HepG2 (cell line): Measurements from ENCODE around the gene NLGN3. TPM values are rescaled to one million over a fixed set of nuclear protein-coding genes. Genes with fewer than 3 reads are reported as not detected.

Source experiments
- ATAC-seq: fragments of 200-7000 bp; cut with Tn5 transposase; 3 replicates; pipeline ENCODE4 v1.9.1; 2020; ENCODE audit warnings: mild to moderate bottlenecking, moderate library complexity
- BruUV-seq: library from RNA; stranded (reverse); fragments of 400-500 nt; replicated peaks from 2 replicates; lab custom pipeline; 2021; lab: Mats Ljungman, UMichigan
- CTCF ChIA-PET: fragments of 300-600 bp; formaldehyde crosslinking; extraction: SDS; loops from one replicate; lab custom pipeline; 2021; ENCODE audit warnings: low total read pairs, inconsistent platforms, low intra/inter-chr PET ratio; lab: Yijun Ruan, JAX
- POLR2A ChIA-PET: fragments of 350-600 bp; sonication (Branson Sonifier 250); formaldehyde crosslinking; loops from one replicate; lab custom pipeline; 2020; ENCODE audit warnings: antibody characterized with exemption, inconsistent platforms; lab: Yijun Ruan, JAX
- DNase-seq: peaks from one replicate; pipeline ENCODE4 v3.0.0-alpha.2; 2015; ENCODE audit warnings: low spot score
- FAIRE-seq: peaks from 3 replicates; lab custom pipeline; 2011; peaks lifted over from hg19 to GRCh38; lab: Jason Lieb, UNC
- H2AFZ ChIP-seq: one replicate; pipeline ENCODE4 v1.6.1; 2011; ENCODE audit warnings: low read length, inconsistent platforms
- H3K27ac ChIP-seq: fragments of 300-600 bp; 3 replicates; pipeline ENCODE4 v1.8.0; 2011; ENCODE audit warnings: mixed run types, mild to moderate bottlenecking, mixed read lengths, low read length, inconsistent platforms; ENCODE audit not compliant: insufficient read depth; ENCODE audit errors: extremely low read length
- H3K27me3 ChIP-seq, 2 experiments: fragments of 200-600 bp in 1 of 2; 2 replicates in 1 of 2; 3 replicates in 1 of 2; pipeline versions ENCODE4 v1.6.0 to v1.8.0; 2011; ENCODE audit warnings: low read length in 2 of 2, mild to moderate bottlenecking in 2 of 2, moderate library complexity in 2 of 2, inconsistent platforms in 1 of 2; ENCODE audit not compliant: insufficient read depth in 2 of 2, control insufficient read depth in 1 of 2
- H3K36me3 ChIP-seq, 2 experiments: fragments of 200-600 bp in 1 of 2; replicated peaks in 1 of 2; 2 replicates in 1 of 2; 3 replicates in 1 of 2; pipeline versions ENCODE4 v1.5.1 to v1.8.0; 2011; ENCODE audit warnings: low read length in 2 of 2, inconsistent platforms in 1 of 2; ENCODE audit not compliant: insufficient read depth in 2 of 2, control insufficient read depth in 1 of 2
- H3K4me1 ChIP-seq: 2 replicates; pipeline ENCODE4 v1.5.1; 2012; ENCODE audit warnings: low read length, inconsistent platforms; ENCODE audit not compliant: insufficient read depth
- H3K4me2 ChIP-seq: 2 replicates; pipeline ENCODE4 v1.6.0; 2011; ENCODE audit warnings: low read depth, low read length, inconsistent platforms
- H3K4me3 ChIP-seq, 3 experiments: fragments of 200-600 bp in 1 of 3; sonication (generic), shearing (Covaris generic) in 1 of 3; replicated peaks in 1 of 3; 2 replicates each; pipeline ENCODE4 v1.5.1; 2011 to 2016; ENCODE audit warnings: low read length in 3 of 3, inconsistent platforms in 2 of 3, low read depth in 2 of 3, mild to moderate bottlenecking in 2 of 3, control low read depth in 1 of 3, mixed read lengths in 1 of 3; ENCODE audit not compliant: insufficient read depth in 1 of 3
- H3K79me2 ChIP-seq: one replicate; pipeline ENCODE4 v1.6.1; 2011; ENCODE audit warnings: low read length, inconsistent platforms; ENCODE audit not compliant: insufficient read depth
- H3K9ac ChIP-seq: 2 replicates; pipeline ENCODE4 v1.6.0; 2011; ENCODE audit warnings: mild to moderate bottlenecking, low read depth, low read length, inconsistent platforms; ENCODE audit not compliant: insufficient read depth
- H3K9me3 ChIP-seq: 2 replicates; pipeline ENCODE4 v1.5.1; 2012; ENCODE audit warnings: mild to moderate bottlenecking, low read length
- H4K20me1 ChIP-seq: 2 replicates; pipeline ENCODE4 v1.6.0; 2011; ENCODE audit warnings: inconsistent platforms, mild to moderate bottlenecking, low read length, moderate library complexity; ENCODE audit not compliant: insufficient read depth
- EZH2 ChIP-seq: conservative IDR thresholded peaks from 2 replicates; pipeline ENCODE4 v1.6.1; 2012; ENCODE audit warnings: mild to moderate bottlenecking, low read depth, low read length, moderate library complexity
- HDAC1 ChIP-seq: sonication (generic); formaldehyde crosslinking; IDR thresholded peaks from 2 replicates; pipeline ENCODE4 v1.5.1; 2020; ENCODE audit warnings: mild to moderate bottlenecking, missing genetic modification reagents
- HDAC2 ChIP-seq: sonication (generic); formaldehyde crosslinking; IDR thresholded peaks from 2 replicates; pipeline ENCODE4 v1.4.0; 2020; ENCODE audit warnings: missing genetic modification reagents
- HNRNPK ChIP-seq: fragments of 200-400 bp; formaldehyde crosslinking; IDR thresholded peaks from 2 replicates; pipeline ENCODE4 v1.6.1; 2018; ENCODE audit warnings: low read length, low read depth, moderate library complexity, mild to moderate bottlenecking; ENCODE audit not compliant: poor library complexity, severe bottlenecking
- KDM6A ChIP-seq: IDR thresholded peaks from 2 replicates; pipeline ENCODE4 v1.6.1; 2016; ENCODE audit warnings: low read depth
- POLR2A ChIP-seq, 2 experiments: IDR thresholded peaks; 2 replicates each; pipeline ENCODE4 v1.6.1; 2011; ENCODE audit warnings: low read depth in 2 of 2, low read length in 2 of 2, mild to moderate bottlenecking in 1 of 2, moderate library complexity in 1 of 2; ENCODE audit not compliant: insufficient read depth in 1 of 2
- ZC3H4 ChIP-seq: sonication (generic); formaldehyde crosslinking; IDR thresholded peaks from 2 replicates; pipeline ENCODE4 v1.4.0; 2020; ENCODE audit warnings: missing genetic modification reagents, borderline replicate concordance
- ZNF44 ChIP-seq: sonication (generic); formaldehyde crosslinking; IDR thresholded peaks from 2 replicates; pipeline ENCODE4 v1.5.1; 2020; ENCODE audit warnings: mild to moderate bottlenecking, missing genetic modification reagents
- ZNF629 ChIP-seq: sonication (generic); formaldehyde crosslinking; conservative IDR thresholded peaks from 2 replicates; pipeline ENCODE4 v1.5.0; 2020; ENCODE audit warnings: missing genetic modification reagents
- ZNF780A ChIP-seq: sonication (generic); formaldehyde crosslinking; IDR thresholded peaks from 2 replicates; pipeline ENCODE4 v1.8.0; 2022; ENCODE audit warnings: mild to moderate bottlenecking, missing genetic modification reagents, moderate library complexity
- WGBS: methylation state at CpG from one replicate; pipeline ENCODE4 v1.1.6; 2017; ENCODE audit warnings: low lambda C conversion rate; 5-methylcytosine and 5-hydroxymethylcytosine counted together
- in situ Hi-C: cut with HindIII; loops from 2 replicates; pipeline ENCODE4 v1.10.0; 2017; ENCODE audit warnings: low pct_unique_long_range_greater_than_20kb; ENCODE audit not compliant: extremely low pct_ligation_motif_present
- intact Hi-C: fragments of 100-400 bp; cut with micrococcal nuclease; formaldehyde crosslinking; loops from one replicate; pipeline ENCODE4 v1.10.0; 2022; ENCODE audit not compliant: unreplicated experiment
- polyA plus RNA-seq, 8 experiments: library from polyadenylated mRNA; depleted of rRNA in 3 of 8; stranded (reverse) in 7 of 8; unstranded in 1 of 8; fragments of >200 nt; fragmentation: Illumina TruSeq in 4 of 8; extraction: Trizol in 4 of 8; gene quantifications; 2 replicates each; pipeline versions ENCODE4 v1.2.1 to v1.2.3, GENCODE V29; 2011 to 2016; ENCODE audit warnings: low read depth in 4 of 8, missing spikeins in 1 of 8, mixed read lengths in 1 of 8; ENCODE audit not compliant: insufficient read depth in 1 of 8
- total RNA-seq, 5 experiments: library from RNA; depleted of rRNA; stranded (reverse); fragments of >200 nt; fragmentation: Illumina TruSeq; extraction: Trizol; gene quantifications; 2 replicates each; pipeline ENCODE4 v1.2.3, GENCODE V29; 2016; ENCODE audit warnings: low read depth in 1 of 5
- TF ChIP-seq, protein P1 (sequence below): sonication (generic); formaldehyde crosslinking; IDR thresholded peaks from 2 replicates; pipeline ENCODE4 v1.5.0; 2020; ENCODE audit warnings: mild to moderate bottlenecking, missing genetic modification reagents, borderline replicate concordance
- TF ChIP-seq, protein P2 (sequence below): sonication (generic); formaldehyde crosslinking; IDR thresholded peaks from 2 replicates; pipeline ENCODE4 v1.5.0; 2020; ENCODE audit warnings: missing genetic modification reagents

Gene NLGN3
- total and polyA plus RNA-seq, 2 of the 13 experiments (the other 11 are each of a cell fraction or from before 2014, with no cell fraction given), result 0.04 to 0.16 TPM

DNA sequence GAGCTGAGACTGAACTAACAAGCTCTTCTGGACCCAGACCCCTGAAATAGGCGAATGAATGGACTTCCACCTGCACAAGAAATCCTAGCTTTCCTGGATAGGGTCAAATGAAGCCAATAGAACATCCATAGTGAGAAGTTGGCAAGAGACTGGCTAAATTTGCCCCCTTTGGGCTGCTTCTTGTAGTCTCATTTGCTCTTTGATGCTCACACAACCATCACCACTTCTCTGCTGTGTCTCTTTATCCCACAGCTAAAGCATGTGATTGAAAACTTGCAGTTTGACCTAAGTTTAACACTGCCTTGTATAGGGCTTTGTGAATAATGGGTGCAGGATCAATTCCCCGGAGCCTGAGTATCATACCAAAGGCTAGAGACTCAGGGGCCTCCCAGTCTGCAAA lies 38.2 kb downstream of the NLGN3 start:
- peak; percentile 52 for ATAC-seq
- H3K4me2 ChIP-seq, result peak overlapping the region; percentile 82
- POLR2A ChIA-PET, result interaction anchor here (1.0 to 5.2 kb wide), 14 partner anchors 10 to 211 kb away, joined by 3 to 68 read pairs (median 12); partner anchors contain the start of genes GJB1, ITGB1BP2, MED12 and NONO
- H4K20me1 ChIP-seq, result no peaks in the 10 kb centered on the region
- peak overlapping the region; percentile 36 to 62 (median 49) for H3K4me3 ChIP-seq
- no peak for DNase-seq
- H3K9ac ChIP-seq, result peak overlapping the region; percentile 82
- CTCF ChIA-PET, result no interaction called here
- H3K79me2 ChIP-seq, result no peaks in the 10 kb centered on the region
- H2AFZ ChIP-seq, result no peak overlapping the region
- H3K4me1 ChIP-seq, result peaks cover 55% of the 10 kb centered on the region
- intact Hi-C loops (loop anchor here (1.0 to 5.0 kb wide), 4 partner anchors 34 to 100 kb away; partner anchors contain the start of genes FOXO4, NONO and ZMYM3), in situ Hi-C loops (no loop called here)
- TF ChIP-seq ZNF44 (CRISPR knock-in tag) (no peak), EZH2 (no peak), HDAC1 (CRISPR knock-in tag) (0 out of 2 replicates have a peak, but pooled peaks have one; percentile 26), POLR2A (IDR thresholded peaks at IDR 0.05; ENCODE audit: insufficient read depth in 1 of 2, low read depth in 2 of 2, low read length in 2 of 2) (peak in 1 of 2 experiments; percentile 42; a peak in 1 of 4 replicates), HDAC2 (CRISPR knock-in tag) (no peak), KDM6A (CRISPR knock-in tag) (no peak), ZNF780A (CRISPR knock-in tag) (no peak), ZNF629 (CRISPR knock-in tag) (0 out of 2 replicates have a peak, but pooled peaks have one; percentile 30), ZC3H4 (CRISPR knock-in tag) (0 out of 2 replicates have a peak, but pooled peaks have one; percentile 27), HNRNPK (no peak)
- TF ChIP-seq, protein P1, sequence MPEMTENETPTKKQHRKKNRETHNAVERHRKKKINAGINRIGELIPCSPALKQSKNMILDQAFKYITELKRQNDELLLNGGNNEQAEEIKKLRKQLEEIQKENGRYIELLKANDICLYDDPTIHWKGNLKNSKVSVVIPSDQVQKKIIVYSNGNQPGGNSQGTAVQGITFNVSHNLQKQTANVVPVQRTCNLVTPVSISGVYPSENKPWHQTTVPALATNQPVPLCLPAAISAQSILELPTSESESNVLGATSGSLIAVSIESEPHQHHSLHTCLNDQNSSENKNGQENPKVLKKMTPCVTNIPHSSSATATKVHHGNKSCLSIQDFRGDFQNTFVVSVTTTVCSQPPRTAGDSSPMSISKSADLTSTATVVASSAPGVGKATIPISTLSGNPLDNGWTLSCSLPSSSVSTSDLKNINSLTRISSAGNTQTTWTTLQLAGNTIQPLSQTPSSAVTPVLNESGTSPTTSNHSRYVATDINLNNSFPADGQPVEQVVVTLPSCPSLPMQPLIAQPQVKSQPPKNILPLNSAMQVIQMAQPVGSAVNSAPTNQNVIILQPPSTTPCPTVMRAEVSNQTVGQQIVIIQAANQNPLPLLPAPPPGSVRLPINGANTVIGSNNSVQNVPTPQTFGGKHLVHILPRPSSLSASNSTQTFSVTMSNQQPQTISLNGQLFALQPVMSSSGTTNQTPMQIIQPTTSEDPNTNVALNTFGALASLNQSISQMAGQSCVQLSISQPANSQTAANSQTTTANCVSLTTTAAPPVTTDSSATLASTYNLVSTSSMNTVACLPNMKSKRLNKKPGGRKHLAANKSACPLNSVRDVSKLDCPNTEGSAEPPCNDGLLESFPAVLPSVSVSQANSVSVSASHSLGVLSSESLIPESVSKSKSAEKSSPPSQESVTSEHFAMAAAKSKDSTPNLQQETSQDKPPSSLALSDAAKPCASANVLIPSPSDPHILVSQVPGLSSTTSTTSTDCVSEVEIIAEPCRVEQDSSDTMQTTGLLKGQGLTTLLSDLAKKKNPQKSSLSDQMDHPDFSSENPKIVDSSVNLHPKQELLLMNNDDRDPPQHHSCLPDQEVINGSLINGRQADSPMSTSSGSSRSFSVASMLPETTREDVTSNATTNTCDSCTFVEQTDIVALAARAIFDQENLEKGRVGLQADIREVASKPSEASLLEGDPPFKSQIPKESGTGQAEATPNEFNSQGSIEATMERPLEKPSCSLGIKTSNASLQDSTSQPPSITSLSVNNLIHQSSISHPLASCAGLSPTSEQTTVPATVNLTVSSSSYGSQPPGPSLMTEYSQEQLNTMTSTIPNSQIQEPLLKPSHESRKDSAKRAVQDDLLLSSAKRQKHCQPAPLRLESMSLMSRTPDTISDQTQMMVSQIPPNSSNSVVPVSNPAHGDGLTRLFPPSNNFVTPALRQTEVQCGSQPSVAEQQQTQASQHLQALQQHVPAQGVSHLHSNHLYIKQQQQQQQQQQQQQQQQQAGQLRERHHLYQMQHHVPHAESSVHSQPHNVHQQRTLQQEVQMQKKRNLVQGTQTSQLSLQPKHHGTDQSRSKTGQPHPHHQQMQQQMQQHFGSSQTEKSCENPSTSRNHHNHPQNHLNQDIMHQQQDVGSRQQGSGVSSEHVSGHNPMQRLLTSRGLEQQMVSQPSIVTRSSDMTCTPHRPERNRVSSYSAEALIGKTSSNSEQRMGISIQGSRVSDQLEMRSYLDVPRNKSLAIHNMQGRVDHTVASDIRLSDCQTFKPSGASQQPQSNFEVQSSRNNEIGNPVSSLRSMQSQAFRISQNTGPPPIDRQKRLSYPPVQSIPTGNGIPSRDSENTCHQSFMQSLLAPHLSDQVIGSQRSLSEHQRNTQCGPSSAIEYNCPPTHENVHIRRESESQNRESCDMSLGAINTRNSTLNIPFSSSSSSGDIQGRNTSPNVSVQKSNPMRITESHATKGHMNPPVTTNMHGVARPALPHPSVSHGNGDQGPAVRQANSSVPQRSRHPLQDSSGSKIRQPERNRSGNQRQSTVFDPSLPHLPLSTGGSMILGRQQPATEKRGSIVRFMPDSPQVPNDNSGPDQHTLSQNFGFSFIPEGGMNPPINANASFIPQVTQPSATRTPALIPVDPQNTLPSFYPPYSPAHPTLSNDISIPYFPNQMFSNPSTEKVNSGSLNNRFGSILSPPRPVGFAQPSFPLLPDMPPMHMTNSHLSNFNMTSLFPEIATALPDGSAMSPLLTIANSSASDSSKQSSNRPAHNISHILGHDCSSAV, result no peak
- TF ChIP-seq, protein P2, sequence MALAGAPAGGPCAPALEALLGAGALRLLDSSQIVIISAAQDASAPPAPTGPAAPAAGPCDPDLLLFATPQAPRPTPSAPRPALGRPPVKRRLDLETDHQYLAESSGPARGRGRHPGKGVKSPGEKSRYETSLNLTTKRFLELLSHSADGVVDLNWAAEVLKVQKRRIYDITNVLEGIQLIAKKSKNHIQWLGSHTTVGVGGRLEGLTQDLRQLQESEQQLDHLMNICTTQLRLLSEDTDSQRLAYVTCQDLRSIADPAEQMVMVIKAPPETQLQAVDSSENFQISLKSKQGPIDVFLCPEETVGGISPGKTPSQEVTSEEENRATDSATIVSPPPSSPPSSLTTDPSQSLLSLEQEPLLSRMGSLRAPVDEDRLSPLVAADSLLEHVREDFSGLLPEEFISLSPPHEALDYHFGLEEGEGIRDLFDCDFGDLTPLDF (CRISPR knock-in tag), result no peak
- WGBS, result 0% methylated on average over 2 of the region's 2 CpGs
- no peaks in the 10 kb centered on the region for H3K27me3 ChIP-seq
- H3K27ac ChIP-seq, result peak overlapping the region; percentile 100
- no peaks in the 10 kb centered on the region for H3K36me3 ChIP-seq
- no peaks in the 10 kb centered on the region for H3K9me3 ChIP-seq
- TSS peak; percentile 90 for BruUV-seq
- FAIRE-seq, result peak; percentile 71
